ENCODE results near the gene EPB41L2.
"Not testable (repeated sequence)": the region's sequence is repeated elsewhere in the genome, so short reads cannot be mapped to it uniquely, and the experiment has no call there.

GRCh38 chr6:130915606-130916005, 147.4 kb downstream of the EPB41L2 start:
- TF ChIP-seq, protein P1, sequence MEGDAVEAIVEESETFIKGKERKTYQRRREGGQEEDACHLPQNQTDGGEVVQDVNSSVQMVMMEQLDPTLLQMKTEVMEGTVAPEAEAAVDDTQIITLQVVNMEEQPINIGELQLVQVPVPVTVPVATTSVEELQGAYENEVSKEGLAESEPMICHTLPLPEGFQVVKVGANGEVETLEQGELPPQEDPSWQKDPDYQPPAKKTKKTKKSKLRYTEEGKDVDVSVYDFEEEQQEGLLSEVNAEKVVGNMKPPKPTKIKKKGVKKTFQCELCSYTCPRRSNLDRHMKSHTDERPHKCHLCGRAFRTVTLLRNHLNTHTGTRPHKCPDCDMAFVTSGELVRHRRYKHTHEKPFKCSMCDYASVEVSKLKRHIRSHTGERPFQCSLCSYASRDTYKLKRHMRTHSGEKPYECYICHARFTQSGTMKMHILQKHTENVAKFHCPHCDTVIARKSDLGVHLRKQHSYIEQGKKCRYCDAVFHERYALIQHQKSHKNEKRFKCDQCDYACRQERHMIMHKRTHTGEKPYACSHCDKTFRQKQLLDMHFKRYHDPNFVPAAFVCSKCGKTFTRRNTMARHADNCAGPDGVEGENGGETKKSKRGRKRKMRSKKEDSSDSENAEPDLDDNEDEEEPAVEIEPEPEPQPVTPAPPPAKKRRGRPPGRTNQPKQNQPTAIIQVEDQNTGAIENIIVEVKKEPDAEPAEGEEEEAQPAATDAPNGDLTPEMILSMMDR (IDR thresholded peaks at IDR 0.05), result not testable (repeated sequence)
- TF ChIP-seq EP300, POLR2A (IDR thresholded peaks at IDR 0.05): not testable (repeated sequence)
